HepG2 (cell line): Measurements from ENCODE around the gene ENG. TPM values are rescaled to one million over a fixed set of nuclear protein-coding genes. Genes with fewer than 3 reads are reported as not detected.

Source experiments
- ATAC-seq: fragments of 200-7000 bp; cut with Tn5 transposase; 3 replicates; pipeline ENCODE4 v1.9.1; 2020; ENCODE audit warnings: mild to moderate bottlenecking, moderate library complexity
- BruUV-seq: library from RNA; stranded (reverse); fragments of 400-500 nt; replicated peaks from 2 replicates; lab custom pipeline; 2021; lab: Mats Ljungman, UMichigan
- CTCF ChIA-PET: fragments of 300-600 bp; formaldehyde crosslinking; extraction: SDS; loops from one replicate; lab custom pipeline; 2021; ENCODE audit warnings: low total read pairs, inconsistent platforms, low intra/inter-chr PET ratio; lab: Yijun Ruan, JAX
- POLR2A ChIA-PET: fragments of 350-600 bp; sonication (Branson Sonifier 250); formaldehyde crosslinking; loops from one replicate; lab custom pipeline; 2020; ENCODE audit warnings: antibody characterized with exemption, inconsistent platforms; lab: Yijun Ruan, JAX
- DNase-seq: peaks from one replicate; pipeline ENCODE4 v3.0.0-alpha.2; 2015; ENCODE audit warnings: low spot score
- FAIRE-seq: peaks from 3 replicates; lab custom pipeline; 2011; peaks lifted over from hg19 to GRCh38; lab: Jason Lieb, UNC
- H2AFZ ChIP-seq: one replicate; pipeline ENCODE4 v1.6.1; 2011; ENCODE audit warnings: low read length, inconsistent platforms
- H3K27ac ChIP-seq: fragments of 300-600 bp; 3 replicates; pipeline ENCODE4 v1.8.0; 2011; ENCODE audit warnings: mixed run types, mild to moderate bottlenecking, mixed read lengths, low read length, inconsistent platforms; ENCODE audit not compliant: insufficient read depth; ENCODE audit errors: extremely low read length
- H3K27me3 ChIP-seq, 2 experiments: fragments of 200-600 bp in 1 of 2; 2 replicates in 1 of 2; 3 replicates in 1 of 2; pipeline versions ENCODE4 v1.6.0 to v1.8.0; 2011; ENCODE audit warnings: low read length in 2 of 2, mild to moderate bottlenecking in 2 of 2, moderate library complexity in 2 of 2, inconsistent platforms in 1 of 2; ENCODE audit not compliant: insufficient read depth in 2 of 2, control insufficient read depth in 1 of 2
- H3K36me3 ChIP-seq, 2 experiments: fragments of 200-600 bp in 1 of 2; replicated peaks in 1 of 2; 2 replicates in 1 of 2; 3 replicates in 1 of 2; pipeline versions ENCODE4 v1.5.1 to v1.8.0; 2011; ENCODE audit warnings: low read length in 2 of 2, inconsistent platforms in 1 of 2; ENCODE audit not compliant: insufficient read depth in 2 of 2, control insufficient read depth in 1 of 2
- H3K4me1 ChIP-seq: 2 replicates; pipeline ENCODE4 v1.5.1; 2012; ENCODE audit warnings: low read length, inconsistent platforms; ENCODE audit not compliant: insufficient read depth
- H3K4me2 ChIP-seq: 2 replicates; pipeline ENCODE4 v1.6.0; 2011; ENCODE audit warnings: low read depth, low read length, inconsistent platforms
- H3K4me3 ChIP-seq, 3 experiments: fragments of 200-600 bp in 1 of 3; sonication (generic), shearing (Covaris generic) in 1 of 3; replicated peaks in 1 of 3; 2 replicates each; pipeline ENCODE4 v1.5.1; 2011 to 2016; ENCODE audit warnings: low read length in 3 of 3, inconsistent platforms in 2 of 3, low read depth in 2 of 3, mild to moderate bottlenecking in 2 of 3, control low read depth in 1 of 3, mixed read lengths in 1 of 3; ENCODE audit not compliant: insufficient read depth in 1 of 3
- H3K79me2 ChIP-seq: one replicate; pipeline ENCODE4 v1.6.1; 2011; ENCODE audit warnings: low read length, inconsistent platforms; ENCODE audit not compliant: insufficient read depth
- H3K9ac ChIP-seq: 2 replicates; pipeline ENCODE4 v1.6.0; 2011; ENCODE audit warnings: mild to moderate bottlenecking, low read depth, low read length, inconsistent platforms; ENCODE audit not compliant: insufficient read depth
- H3K9me3 ChIP-seq: 2 replicates; pipeline ENCODE4 v1.5.1; 2012; ENCODE audit warnings: mild to moderate bottlenecking, low read length
- H4K20me1 ChIP-seq: 2 replicates; pipeline ENCODE4 v1.6.0; 2011; ENCODE audit warnings: inconsistent platforms, mild to moderate bottlenecking, low read length, moderate library complexity; ENCODE audit not compliant: insufficient read depth
- CERS6 ChIP-seq: sonication (generic); formaldehyde crosslinking; IDR thresholded peaks from 2 replicates; pipeline ENCODE4 v1.5.0; 2020; ENCODE audit warnings: missing genetic modification reagents
- ELF3 ChIP-seq: IDR thresholded peaks from 2 replicates; pipeline ENCODE4 v1.6.1; 2016; ENCODE audit warnings: missing genetic modification reagents, missing compliant biosample characterization
- ETV5 ChIP-seq: IDR thresholded peaks from 2 replicates; pipeline ENCODE4 v1.6.1; 2018; ENCODE audit warnings: missing biosample characterization, missing genetic modification reagents, inconsistent platforms, borderline replicate concordance
- NFE2 ChIP-seq: sonication (generic); formaldehyde crosslinking; IDR thresholded peaks from 2 replicates; pipeline ENCODE4 v1.4.0; 2020; ENCODE audit warnings: missing genetic modification reagents
- SP4 ChIP-seq: sonication (generic); formaldehyde crosslinking; IDR thresholded peaks from 2 replicates; pipeline ENCODE4 v1.8.1; 2023; ENCODE audit warnings: mild to moderate bottlenecking, missing genetic modification reagents
- ZBTB14 ChIP-seq: sonication (generic); formaldehyde crosslinking; IDR thresholded peaks from 2 replicates; pipeline ENCODE4 v1.4.0; 2020; ENCODE audit warnings: missing genetic modification reagents
- ZNF121 ChIP-seq: sonication (generic); formaldehyde crosslinking; IDR thresholded peaks from 2 replicates; pipeline ENCODE4 v1.5.0; 2020; ENCODE audit warnings: mild to moderate bottlenecking, missing genetic modification reagents
- ZNF225 ChIP-seq: sonication (generic); formaldehyde crosslinking; IDR thresholded peaks from 2 replicates; pipeline ENCODE4 v1.4.0; 2020; ENCODE audit warnings: mild to moderate bottlenecking, missing genetic modification reagents
- ZNF749 ChIP-seq: sonication (generic); formaldehyde crosslinking; IDR thresholded peaks from 2 replicates; pipeline ENCODE4 v1.8.0; 2022; ENCODE audit warnings: mild to moderate bottlenecking, missing genetic modification reagents, moderate library complexity, borderline replicate concordance
- WGBS: methylation state at CpG from one replicate; pipeline ENCODE4 v1.1.6; 2017; ENCODE audit warnings: low lambda C conversion rate; 5-methylcytosine and 5-hydroxymethylcytosine counted together
- in situ Hi-C: cut with HindIII; loops from 2 replicates; pipeline ENCODE4 v1.10.0; 2017; ENCODE audit warnings: low pct_unique_long_range_greater_than_20kb; ENCODE audit not compliant: extremely low pct_ligation_motif_present
- intact Hi-C: fragments of 100-400 bp; cut with micrococcal nuclease; formaldehyde crosslinking; loops from one replicate; pipeline ENCODE4 v1.10.0; 2022; ENCODE audit not compliant: unreplicated experiment
- polyA plus RNA-seq, 8 experiments: library from polyadenylated mRNA; depleted of rRNA in 3 of 8; stranded (reverse) in 7 of 8; unstranded in 1 of 8; fragments of >200 nt; fragmentation: Illumina TruSeq in 4 of 8; extraction: Trizol in 4 of 8; gene quantifications; 2 replicates each; pipeline versions ENCODE4 v1.2.1 to v1.2.3, GENCODE V29; 2011 to 2016; ENCODE audit warnings: low read depth in 4 of 8, missing spikeins in 1 of 8, mixed read lengths in 1 of 8; ENCODE audit not compliant: insufficient read depth in 1 of 8
- total RNA-seq, 5 experiments: library from RNA; depleted of rRNA; stranded (reverse); fragments of >200 nt; fragmentation: Illumina TruSeq; extraction: Trizol; gene quantifications; 2 replicates each; pipeline ENCODE4 v1.2.3, GENCODE V29; 2016; ENCODE audit warnings: low read depth in 1 of 5
- TF ChIP-seq, protein P1 (sequence below): sonication (generic); formaldehyde crosslinking; IDR thresholded peaks from 2 replicates; pipeline ENCODE4 v1.4.0; 2020; ENCODE audit warnings: mild to moderate bottlenecking, missing genetic modification reagents
- TF ChIP-seq, protein P2 (sequence below): IDR thresholded peaks from 2 replicates; pipeline ENCODE4 v1.6.1; 2016; ENCODE audit warnings: missing genetic modification reagents, missing compliant biosample characterization
- TF ChIP-seq, protein P3 (sequence below): sonication (generic); formaldehyde crosslinking; IDR thresholded peaks from 2 replicates; pipeline ENCODE4 v1.4.0; 2020; ENCODE audit warnings: missing genetic modification reagents

ENG gene
- total and polyA plus RNA-seq, 2 of the 13 experiments (the other 11 are each of a cell fraction or from before 2014, with no cell fraction given), result 0.02 to 1.1 TPM

- peak overlapping the region; percentile 100 for H3K4me2 ChIP-seq
- peak overlapping the region; percentile 67 to 82 (median 69) for H3K4me3 ChIP-seq
- H3K27ac ChIP-seq, result no peak overlapping the region
- H3K9me3 ChIP-seq, result no peaks in the 10 kb centered on the region
- ChIA-PET POLR2A (interaction anchor here (1.0 to 2.3 kb wide), 2 partner anchors 19 to 39 kb away, joined by 6 read pairs; partner anchors contain the start of gene ST6GALNAC4), CTCF (no interaction called here)
- H3K79me2 ChIP-seq, result no peaks in the 10 kb centered on the region
- H3K27me3 ChIP-seq, result no peaks in the 10 kb centered on the region
- no peak for FAIRE-seq
- intact Hi-C loops, result no loop called here
- no peaks in the 10 kb centered on the region for H4K20me1 ChIP-seq
- BruUV-seq, result no TSS peak
- H2AFZ ChIP-seq, result no peak overlapping the region
- peak overlapping the region; percentile 66 for H3K9ac ChIP-seq
- DNase-seq, result no peak
- H3K4me1 ChIP-seq, result peaks cover 38% of the 10 kb centered on the region
- WGBS, result 29% methylated on average over 9 of the region's 18 CpGs
- H3K36me3 ChIP-seq, result no peaks in the 10 kb centered on the region
- peak; percentile 44 for ATAC-seq
- in situ Hi-C loops, result no loop called here
- TF ChIP-seq SP4, result 0 out of 2 replicates have a peak, but pooled peaks have one; percentile 33
- TF ChIP-seq, protein P1, sequence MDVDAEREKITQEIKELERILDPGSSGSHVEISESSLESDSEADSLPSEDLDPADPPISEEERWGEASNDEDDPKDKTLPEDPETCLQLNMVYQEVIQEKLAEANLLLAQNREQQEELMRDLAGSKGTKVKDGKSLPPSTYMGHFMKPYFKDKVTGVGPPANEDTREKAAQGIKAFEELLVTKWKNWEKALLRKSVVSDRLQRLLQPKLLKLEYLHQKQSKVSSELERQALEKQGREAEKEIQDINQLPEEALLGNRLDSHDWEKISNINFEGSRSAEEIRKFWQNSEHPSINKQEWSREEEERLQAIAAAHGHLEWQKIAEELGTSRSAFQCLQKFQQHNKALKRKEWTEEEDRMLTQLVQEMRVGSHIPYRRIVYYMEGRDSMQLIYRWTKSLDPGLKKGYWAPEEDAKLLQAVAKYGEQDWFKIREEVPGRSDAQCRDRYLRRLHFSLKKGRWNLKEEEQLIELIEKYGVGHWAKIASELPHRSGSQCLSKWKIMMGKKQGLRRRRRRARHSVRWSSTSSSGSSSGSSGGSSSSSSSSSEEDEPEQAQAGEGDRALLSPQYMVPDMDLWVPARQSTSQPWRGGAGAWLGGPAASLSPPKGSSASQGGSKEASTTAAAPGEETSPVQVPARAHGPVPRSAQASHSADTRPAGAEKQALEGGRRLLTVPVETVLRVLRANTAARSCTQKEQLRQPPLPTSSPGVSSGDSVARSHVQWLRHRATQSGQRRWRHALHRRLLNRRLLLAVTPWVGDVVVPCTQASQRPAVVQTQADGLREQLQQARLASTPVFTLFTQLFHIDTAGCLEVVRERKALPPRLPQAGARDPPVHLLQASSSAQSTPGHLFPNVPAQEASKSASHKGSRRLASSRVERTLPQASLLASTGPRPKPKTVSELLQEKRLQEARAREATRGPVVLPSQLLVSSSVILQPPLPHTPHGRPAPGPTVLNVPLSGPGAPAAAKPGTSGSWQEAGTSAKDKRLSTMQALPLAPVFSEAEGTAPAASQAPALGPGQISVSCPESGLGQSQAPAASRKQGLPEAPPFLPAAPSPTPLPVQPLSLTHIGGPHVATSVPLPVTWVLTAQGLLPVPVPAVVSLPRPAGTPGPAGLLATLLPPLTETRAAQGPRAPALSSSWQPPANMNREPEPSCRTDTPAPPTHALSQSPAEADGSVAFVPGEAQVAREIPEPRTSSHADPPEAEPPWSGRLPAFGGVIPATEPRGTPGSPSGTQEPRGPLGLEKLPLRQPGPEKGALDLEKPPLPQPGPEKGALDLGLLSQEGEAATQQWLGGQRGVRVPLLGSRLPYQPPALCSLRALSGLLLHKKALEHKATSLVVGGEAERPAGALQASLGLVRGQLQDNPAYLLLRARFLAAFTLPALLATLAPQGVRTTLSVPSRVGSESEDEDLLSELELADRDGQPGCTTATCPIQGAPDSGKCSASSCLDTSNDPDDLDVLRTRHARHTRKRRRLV (CRISPR knock-in tag), result 0 out of 2 replicates have a peak, but pooled peaks have one; percentile 7
- no peak for TF ChIP-seq NFE2 (CRISPR knock-in tag)
- TF ChIP-seq CERS6 (CRISPR knock-in tag), result no peak
- no peak for TF ChIP-seq ETV5 (CRISPR knock-in tag)
- TF ChIP-seq, protein P2, sequence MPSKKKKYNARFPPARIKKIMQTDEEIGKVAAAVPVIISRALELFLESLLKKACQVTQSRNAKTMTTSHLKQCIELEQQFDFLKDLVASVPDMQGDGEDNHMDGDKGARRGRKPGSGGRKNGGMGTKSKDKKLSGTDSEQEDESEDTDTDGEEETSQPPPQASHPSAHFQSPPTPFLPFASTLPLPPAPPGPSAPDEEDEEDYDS (CRISPR knock-in tag), result no peak
- TF ChIP-seq ZBTB14 (CRISPR knock-in tag), result no peak
- TF ChIP-seq ZNF225 (CRISPR knock-in tag), result no peak
- TF ChIP-seq, protein P3, sequence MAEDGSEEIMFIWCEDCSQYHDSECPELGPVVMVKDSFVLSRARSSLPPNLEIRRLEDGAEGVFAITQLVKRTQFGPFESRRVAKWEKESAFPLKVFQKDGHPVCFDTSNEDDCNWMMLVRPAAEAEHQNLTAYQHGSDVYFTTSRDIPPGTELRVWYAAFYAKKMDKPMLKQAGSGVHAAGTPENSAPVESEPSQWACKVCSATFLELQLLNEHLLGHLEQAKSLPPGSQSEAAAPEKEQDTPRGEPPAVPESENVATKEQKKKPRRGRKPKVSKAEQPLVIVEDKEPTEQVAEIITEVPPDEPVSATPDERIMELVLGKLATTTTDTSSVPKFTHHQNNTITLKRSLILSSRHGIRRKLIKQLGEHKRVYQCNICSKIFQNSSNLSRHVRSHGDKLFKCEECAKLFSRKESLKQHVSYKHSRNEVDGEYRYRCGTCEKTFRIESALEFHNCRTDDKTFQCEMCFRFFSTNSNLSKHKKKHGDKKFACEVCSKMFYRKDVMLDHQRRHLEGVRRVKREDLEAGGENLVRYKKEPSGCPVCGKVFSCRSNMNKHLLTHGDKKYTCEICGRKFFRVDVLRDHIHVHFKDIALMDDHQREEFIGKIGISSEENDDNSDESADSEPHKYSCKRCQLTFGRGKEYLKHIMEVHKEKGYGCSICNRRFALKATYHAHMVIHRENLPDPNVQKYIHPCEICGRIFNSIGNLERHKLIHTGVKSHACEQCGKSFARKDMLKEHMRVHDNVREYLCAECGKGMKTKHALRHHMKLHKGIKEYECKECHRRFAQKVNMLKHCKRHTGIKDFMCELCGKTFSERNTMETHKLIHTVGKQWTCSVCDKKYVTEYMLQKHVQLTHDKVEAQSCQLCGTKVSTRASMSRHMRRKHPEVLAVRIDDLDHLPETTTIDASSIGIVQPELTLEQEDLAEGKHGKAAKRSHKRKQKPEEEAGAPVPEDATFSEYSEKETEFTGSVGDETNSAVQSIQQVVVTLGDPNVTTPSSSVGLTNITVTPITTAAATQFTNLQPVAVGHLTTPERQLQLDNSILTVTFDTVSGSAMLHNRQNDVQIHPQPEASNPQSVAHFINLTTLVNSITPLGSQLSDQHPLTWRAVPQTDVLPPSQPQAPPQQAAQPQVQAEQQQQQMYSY (CRISPR knock-in tag), result no peak
- no peak for TF ChIP-seq ZNF121 (CRISPR knock-in tag)
- TF ChIP-seq ZNF749 (CRISPR knock-in tag), result no peak
- TF ChIP-seq ELF3, result no peak
Measured at GRCh38 chr9:127878001-127878651, 23.7 kb upstream of the ENG start.
